Astrocyte (in vitro differentiated cells and primary cell): Measurements from ENCODE around the gene CDC73.

Source experiments
- CTCF ChIP-seq: IDR thresholded peaks from 2 replicates; pipeline ENCODE4 v1.5.1; 2011; ENCODE audit warnings: low read depth, mild to moderate bottlenecking, inconsistent platforms, low read length, moderate library complexity; ENCODE audit not compliant: insufficient read depth
- EZH2 ChIP-seq: IDR thresholded peaks from 2 replicates; pipeline ENCODE4 v1.6.1; 2012; ENCODE audit warnings: mild to moderate bottlenecking, low read length, inconsistent platforms; ENCODE audit not compliant: insufficient read depth

GRCh38 chr1:193176788-193177187, 55.0 kb downstream of the CDC73 start:
- no peak for TF ChIP-seq CTCF
- no peak for TF ChIP-seq EZH2
